ENCODE measurements around the gene KCNJ16.

DNA sequence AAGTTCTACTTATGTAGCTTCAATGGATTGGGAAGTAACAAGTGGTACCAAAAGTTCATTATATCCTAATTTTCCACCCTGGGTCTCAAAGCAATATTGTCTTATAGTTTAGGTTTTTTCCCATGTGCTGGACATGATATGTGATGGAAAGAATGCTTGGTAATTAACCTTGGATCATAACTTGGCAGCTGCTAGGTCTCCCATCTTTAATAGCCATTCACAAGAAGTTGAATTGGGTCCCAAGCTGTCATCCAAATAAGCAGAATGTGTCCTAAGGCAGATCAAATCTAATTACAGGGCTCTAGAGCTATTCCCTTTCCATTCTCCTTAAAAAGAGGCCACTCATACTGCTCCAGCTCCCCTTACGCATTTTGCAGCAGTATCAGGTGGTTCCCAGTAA lies 44.7 kb upstream of the KCNJ16 start:
- no peak for TF ChIP-seq EP300 (IDR thresholded peaks at IDR 0.05; ENCODE audit: borderline replicate concordance)
- TF ChIP-seq CEBPB (IDR thresholded peaks at IDR 0.05), result no peak
- TF ChIP-seq FOXM1 (IDR thresholded peaks at IDR 0.05; ENCODE audit: borderline replicate concordance, low read depth), result no peak
